ENCODE results near the gene NUDT4. TPM values are rescaled to one million over a fixed set of nuclear protein-coding genes. Genes with fewer than 3 reads are reported as not detected.
"Not testable (repeated sequence)": the region's sequence is repeated elsewhere in the genome, so short reads cannot be mapped to it uniquely, and the experiment has no call there.

NUDT4 gene
- polyA plus RNA-seq, 3 donors: 20.7 to 43.8 (median 35.6) TPM

DNA sequence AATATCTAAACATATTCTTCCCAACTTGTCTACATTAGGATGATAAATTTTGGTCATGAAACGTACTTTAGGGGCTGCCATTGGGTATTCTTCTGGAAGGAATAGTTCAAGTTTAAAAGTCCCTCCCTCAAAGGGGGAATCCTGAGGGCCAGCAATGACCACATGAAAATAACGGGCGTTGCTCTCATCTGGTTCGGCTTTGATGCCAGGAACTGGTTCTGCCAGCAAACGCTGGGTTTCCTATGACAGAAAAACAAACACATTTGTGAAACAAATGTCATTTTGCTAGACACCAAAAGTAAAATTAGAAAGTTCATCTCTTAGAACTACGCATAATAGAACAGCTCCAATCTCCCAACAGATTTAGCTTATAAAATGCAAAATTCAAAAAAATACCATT is 33.3 kb downstream of the NUDT4 start:
- H3K9ac ChIP-seq (ENCODE audit: insufficient read depth, low read length, poor library complexity, severe bottlenecking); intact Hi-C loops (cut with micrococcal nuclease); H3K4me3 ChIP-seq (replicated peaks in 1 of 3; ENCODE audit: low read depth in 2 of 3, low read length in 3 of 3); H3K4me2 ChIP-seq (replicated peaks; ENCODE audit: extremely low read depth, low read length, poor library complexity, severe bottlenecking); H3K4me3 Mint-ChIP-seq; H2AFZ ChIP-seq (ENCODE audit: insufficient read depth, low read depth, low read length, poor library complexity, severe bottlenecking); H3K27ac ChIP-seq (ENCODE audit: low read depth in 1 of 2, low read length in 2 of 2); DNase-seq; H3K9me3 ChIP-seq (replicated peaks in 1 of 2; ENCODE audit: control insufficient read depth in 1 of 2, insufficient read depth in 1 of 2, low read length in 2 of 2); H3K27me3 ChIP-seq (ENCODE audit: control insufficient read depth in 2 of 2, insufficient read depth in 2 of 2, low read length in 2 of 2); H3K27me3 Mint-ChIP-seq (ENCODE audit: low read depth in 3 of 3); H3K9me3 Mint-ChIP-seq: not testable (repeated sequence)
- 97% methylated on average over 4 of the region's 6 CpGs for WGBS (ENCODE audit: insufficient coverage)
- Histone ChIP-seq H3K4me1 (ENCODE audit: control insufficient read depth in 1 of 2, insufficient read depth in 2 of 2, low read length in 2 of 2) (peaks cover 12 to 13% of the 10 kb centered on the region in 2 donors), H4K20me1 (ENCODE audit: insufficient read depth, low read length) (peaks cover 53% of the 10 kb centered on the region), H3K79me2 (ENCODE audit: insufficient read depth, low read length) (peaks cover 56% of the 10 kb centered on the region), H3K36me3 (replicated peaks in 1 of 2; ENCODE audit: control insufficient read depth in 1 of 2, insufficient read depth in 2 of 2, low read length in 2 of 2) (peaks cover 16 to 47% of the 10 kb centered on the region in 2 donors)
- H3K4me1 Mint-ChIP-seq: peaks cover 34% of the 10 kb centered on the region
- H3K27ac Mint-ChIP-seq: peak overlapping the region in 1 of 7 donors; percentile 7
- H3K36me3 Mint-ChIP-seq: peaks cover 37 to 40% of the 10 kb centered on the region in 2 donors

DNA sequence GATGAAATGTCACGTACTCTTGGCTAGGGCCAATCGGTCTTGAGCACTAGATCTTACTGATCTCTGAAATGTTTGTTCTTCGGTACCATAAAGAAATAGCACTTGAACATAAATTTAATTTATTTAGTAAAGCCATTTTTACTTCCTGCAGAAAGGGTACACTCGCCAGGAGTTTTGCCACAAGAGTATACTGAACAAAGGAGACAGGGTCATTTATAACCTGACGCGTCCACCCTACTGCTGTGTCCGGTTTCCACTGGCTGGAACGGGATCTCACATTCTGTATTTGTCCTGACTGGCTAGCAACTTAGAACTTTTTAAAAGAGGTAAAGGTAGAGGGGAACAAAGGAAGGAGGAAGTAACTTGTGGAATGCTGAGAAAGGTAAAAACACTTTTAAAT is 34.7 kb downstream of the NUDT4 start:
- H3K4me3 ChIP-seq (replicated peaks in 1 of 3; ENCODE audit: low read depth in 2 of 3, low read length in 3 of 3); DNase-seq; H3K27me3 ChIP-seq (ENCODE audit: control insufficient read depth in 2 of 2, insufficient read depth in 2 of 2, low read length in 2 of 2); H3K4me3 Mint-ChIP-seq; H3K4me2 ChIP-seq (replicated peaks; ENCODE audit: extremely low read depth, low read length, poor library complexity, severe bottlenecking); H2AFZ ChIP-seq (ENCODE audit: insufficient read depth, low read depth, low read length, poor library complexity, severe bottlenecking); intact Hi-C loops (cut with micrococcal nuclease); H3K27me3 Mint-ChIP-seq (ENCODE audit: low read depth in 3 of 3); H3K9me3 Mint-ChIP-seq; H3K27ac ChIP-seq (ENCODE audit: low read depth in 1 of 2, low read length in 2 of 2); H3K9ac ChIP-seq (ENCODE audit: insufficient read depth, low read length, poor library complexity, severe bottlenecking); H3K9me3 ChIP-seq (replicated peaks in 1 of 2; ENCODE audit: control insufficient read depth in 1 of 2, insufficient read depth in 1 of 2, low read length in 2 of 2): not testable (repeated sequence)
- Histone ChIP-seq H4K20me1 (ENCODE audit: insufficient read depth, low read length) (peaks cover 67% of the 10 kb centered on the region), H3K36me3 (replicated peaks in 1 of 2; ENCODE audit: control insufficient read depth in 1 of 2, insufficient read depth in 2 of 2, low read length in 2 of 2) (peaks cover 16 to 39% of the 10 kb centered on the region in 2 donors), H3K79me2 (ENCODE audit: insufficient read depth, low read length) (peaks cover 69% of the 10 kb centered on the region), H3K4me1 (ENCODE audit: control insufficient read depth in 1 of 2, insufficient read depth in 2 of 2, low read length in 2 of 2) (peaks cover 12 to 13% of the 10 kb centered on the region in 2 donors)
- H3K4me1 Mint-ChIP-seq: peaks cover 33% of the 10 kb centered on the region
- 100% methylated on average over 1 of the region's 8 CpGs for WGBS (ENCODE audit: insufficient coverage)
- H3K27ac Mint-ChIP-seq: peak overlapping the region in 2 of 7 donors; percentile 28 to 65
- peaks cover 32 to 33% of the 10 kb centered on the region in 2 donors for H3K36me3 Mint-ChIP-seq

DNA sequence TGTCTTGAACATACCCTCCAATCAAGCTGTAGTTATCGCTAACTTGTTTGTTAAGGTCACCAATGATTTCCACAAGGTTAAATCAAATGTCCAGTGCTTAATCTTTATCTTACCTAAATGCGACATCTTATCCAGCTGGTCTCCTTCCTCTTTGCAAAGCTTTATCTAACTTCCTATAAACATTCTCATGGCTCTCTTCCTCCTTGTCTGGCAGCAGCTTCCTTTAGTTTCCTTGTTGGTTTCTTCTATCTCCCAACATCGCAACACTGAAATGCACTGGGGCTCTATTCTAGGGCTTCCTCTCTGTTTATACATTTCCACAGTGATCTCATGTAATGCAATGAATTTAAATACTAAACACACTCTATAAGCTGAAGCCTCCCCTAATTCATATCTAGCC is 35.3 kb downstream of the NUDT4 start:
- Histone ChIP-seq H3K27ac (ENCODE audit: low read depth in 1 of 2, low read length in 2 of 2) (peak overlapping the region in 1 of 2 donors; percentile 33), H3K4me3 (replicated peaks in 1 of 3; ENCODE audit: low read depth in 2 of 3, low read length in 3 of 3) (no peak overlapping the region), H3K4me1 (ENCODE audit: control insufficient read depth in 1 of 2, insufficient read depth in 2 of 2, low read length in 2 of 2) (peaks cover 12 to 13% of the 10 kb centered on the region in 2 donors), H2AFZ (ENCODE audit: insufficient read depth, low read depth, low read length, poor library complexity, severe bottlenecking) (no peak overlapping the region), H3K9me3 (replicated peaks in 1 of 2; ENCODE audit: control insufficient read depth in 1 of 2, insufficient read depth in 1 of 2, low read length in 2 of 2) (no peaks in the 10 kb centered on the region), H3K27me3 (ENCODE audit: control insufficient read depth in 2 of 2, insufficient read depth in 2 of 2, low read length in 2 of 2) (no peaks in the 10 kb centered on the region), H4K20me1 (ENCODE audit: insufficient read depth, low read length) (peaks cover 73% of the 10 kb centered on the region), H3K36me3 (replicated peaks in 1 of 2; ENCODE audit: control insufficient read depth in 1 of 2, insufficient read depth in 2 of 2, low read length in 2 of 2) (peaks cover 16 to 33% of the 10 kb centered on the region in 2 donors), H3K9ac (ENCODE audit: insufficient read depth, low read length, poor library complexity, severe bottlenecking) (no peak overlapping the region), H3K4me2 (replicated peaks; ENCODE audit: extremely low read depth, low read length, poor library complexity, severe bottlenecking) (no peak overlapping the region), H3K79me2 (ENCODE audit: insufficient read depth, low read length) (peaks cover 76% of the 10 kb centered on the region)
- 43% methylated on average over 2 of the region's 3 CpGs for WGBS (ENCODE audit: insufficient coverage)
- Mint-ChIP-seq H3K4me3 (no peak overlapping the region), H3K27me3 (ENCODE audit: low read depth in 3 of 3) (no peaks in the 10 kb centered on the region), H3K36me3 (peaks cover 27 to 28% of the 10 kb centered on the region in 2 donors), H3K9me3 (no peaks in the 10 kb centered on the region), H3K4me1 (peaks cover 33% of the 10 kb centered on the region), H3K27ac (peak overlapping the region in 3 of 7 donors; percentile 37 to 65 (median 63))
- TF ChIP-seq, protein P1, sequence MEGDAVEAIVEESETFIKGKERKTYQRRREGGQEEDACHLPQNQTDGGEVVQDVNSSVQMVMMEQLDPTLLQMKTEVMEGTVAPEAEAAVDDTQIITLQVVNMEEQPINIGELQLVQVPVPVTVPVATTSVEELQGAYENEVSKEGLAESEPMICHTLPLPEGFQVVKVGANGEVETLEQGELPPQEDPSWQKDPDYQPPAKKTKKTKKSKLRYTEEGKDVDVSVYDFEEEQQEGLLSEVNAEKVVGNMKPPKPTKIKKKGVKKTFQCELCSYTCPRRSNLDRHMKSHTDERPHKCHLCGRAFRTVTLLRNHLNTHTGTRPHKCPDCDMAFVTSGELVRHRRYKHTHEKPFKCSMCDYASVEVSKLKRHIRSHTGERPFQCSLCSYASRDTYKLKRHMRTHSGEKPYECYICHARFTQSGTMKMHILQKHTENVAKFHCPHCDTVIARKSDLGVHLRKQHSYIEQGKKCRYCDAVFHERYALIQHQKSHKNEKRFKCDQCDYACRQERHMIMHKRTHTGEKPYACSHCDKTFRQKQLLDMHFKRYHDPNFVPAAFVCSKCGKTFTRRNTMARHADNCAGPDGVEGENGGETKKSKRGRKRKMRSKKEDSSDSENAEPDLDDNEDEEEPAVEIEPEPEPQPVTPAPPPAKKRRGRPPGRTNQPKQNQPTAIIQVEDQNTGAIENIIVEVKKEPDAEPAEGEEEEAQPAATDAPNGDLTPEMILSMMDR (IDR thresholded peaks at IDR 0.05): no peak
- intact Hi-C loops (cut with micrococcal nuclease): no loop called here
- DNase-seq: peak in 2 of 3 donors; percentile 13 to 33
